K562 (cell line): ENCODE results near the gene ADGRA3. TPM values are rescaled to one million over a fixed set of nuclear protein-coding genes. Genes with fewer than 3 reads are reported as not detected.

Source experiments
- ATAC-seq: fragments of 200-7000 bp; cut with Tn5 transposase; 3 replicates; pipeline ENCODE4 v1.9.1; 2020; ENCODE audit warnings: moderate library complexity
- BruUV-seq: library from RNA; stranded (reverse); fragments of 400-500 nt; replicated peaks from 2 replicates; lab custom pipeline; 2021; lab: Mats Ljungman, UMichigan
- CTCF ChIA-PET: fragments of 300-600 bp; formaldehyde crosslinking; extraction: SDS; loops from one replicate; lab custom pipeline; 2021; ENCODE audit warnings: low intra/inter-chr PET ratio; lab: Yijun Ruan, JAX
- POLR2A ChIA-PET: fragments of 300-600, 350-650 bp; sonication (Branson Sonifier 250); formaldehyde crosslinking; extraction: SDS; loops from one replicate; lab custom pipeline; 2021; ENCODE audit warnings: antibody characterized with exemption, inconsistent platforms; lab: Yijun Ruan, JAX
- DNase-seq, 4 experiments: peaks; one replicate each; pipeline versions ENCODE4 v3.0.0 to v3.0.0-alpha.2; 2011 to 2018; ENCODE audit warnings: low spot score in 3 of 4, mixed read lengths in 3 of 4; ENCODE audit errors: extremely low read depth in 1 of 4
- FAIRE-seq: peaks from 2 replicates; lab custom pipeline; 2011; peaks lifted over from hg19 to GRCh38; lab: Jason Lieb, UNC
- H2AFZ ChIP-seq: 2 replicates; pipeline ENCODE4 v1.6.0; 2011; ENCODE audit warnings: low read depth, low read length, control low read depth, inconsistent platforms
- H3K27ac ChIP-seq: fragments of 200-600 bp; 3 replicates; pipeline ENCODE4 v1.8.0; 2011; ENCODE audit warnings: low read depth, mild to moderate bottlenecking, control low read depth, inconsistent platforms, low read length, moderate library complexity, mixed read lengths; ENCODE audit errors: extremely low read depth
- H3K27me3 ChIP-seq, 2 experiments: fragments of 300-600 bp in 1 of 2; 2 replicates in 1 of 2; 3 replicates in 1 of 2; pipeline versions ENCODE4 v1.6.0 to v1.8.0; 2011; ENCODE audit warnings: inconsistent platforms in 2 of 2, low read length in 2 of 2, mild to moderate bottlenecking in 1 of 2, mixed read lengths in 1 of 2, moderate library complexity in 1 of 2; ENCODE audit not compliant: control insufficient read depth in 2 of 2, insufficient read depth in 2 of 2
- H3K36me3 ChIP-seq: fragments of 300-600 bp; 3 replicates; pipeline ENCODE4 v1.8.0; 2011; ENCODE audit warnings: mild to moderate bottlenecking, low read length, inconsistent platforms; ENCODE audit not compliant: control insufficient read depth, insufficient read depth
- H3K4me1 ChIP-seq, 2 experiments: fragments of 200-600 bp in 1 of 2; replicated peaks in 1 of 2; 2 replicates in 1 of 2; 3 replicates in 1 of 2; pipeline versions ENCODE4 v1.5.1 to v1.8.0; 2011; ENCODE audit warnings: inconsistent platforms in 2 of 2, low read length in 2 of 2, mild to moderate bottlenecking in 1 of 2, mixed read lengths in 1 of 2, moderate library complexity in 1 of 2; ENCODE audit not compliant: control insufficient read depth in 2 of 2, insufficient read depth in 2 of 2
- H3K4me2 ChIP-seq: 2 replicates; pipeline ENCODE4 v1.6.1; 2011; ENCODE audit warnings: low read length, control low read depth, inconsistent platforms, mixed read lengths; ENCODE audit not compliant: insufficient read depth
- H3K4me3 ChIP-seq: fragments of 200-600 bp; sonication (generic), shearing (Covaris generic); 2 replicates; pipeline ENCODE4 v1.5.1; 2016; ENCODE audit warnings: control low read depth, inconsistent platforms
- H3K79me2 ChIP-seq: fragments of 200-600 bp; 3 replicates; pipeline ENCODE4 v1.8.0; 2011; ENCODE audit warnings: low read length, inconsistent platforms; ENCODE audit not compliant: control insufficient read depth, insufficient read depth
- H3K9ac ChIP-seq, 2 experiments: 2 replicates each; pipeline versions ENCODE4 v1.6.0 to v1.6.1; 2011; ENCODE audit warnings: low read depth in 2 of 2, low read length in 2 of 2, control low read depth in 1 of 2, inconsistent platforms in 1 of 2, mild to moderate bottlenecking in 1 of 2, mixed read lengths in 1 of 2; ENCODE audit not compliant: insufficient read depth in 1 of 2
- H3K9me1 ChIP-seq: one replicate; pipeline ENCODE4 v1.6.0; 2011; ENCODE audit warnings: inconsistent platforms, mild to moderate bottlenecking, low read length, moderate library complexity; ENCODE audit not compliant: control insufficient read depth, insufficient read depth
- H3K9me3 ChIP-seq: replicated peaks from 2 replicates; pipeline ENCODE4 v1.5.1; 2011; ENCODE audit warnings: low read depth, low read length, inconsistent platforms; ENCODE audit not compliant: control insufficient read depth, insufficient read depth
- H4K20me1 ChIP-seq: replicated peaks from 2 replicates; pipeline ENCODE4 v1.6.1; 2011; ENCODE audit warnings: low read length, inconsistent platforms, mixed read lengths; ENCODE audit not compliant: control insufficient read depth, insufficient read depth
- HNRNPL ChIP-seq: fragments of 200-400 bp; formaldehyde crosslinking; IDR thresholded peaks from 2 replicates; pipeline ENCODE4 v1.6.1; 2017; ENCODE audit warnings: low read depth, mild to moderate bottlenecking, low read length
- KLF6 ChIP-seq: fragments of 250-450 bp; sonication (Bioruptor Pico); IDR thresholded peaks from 2 replicates; pipeline ENCODE4 v1.4.0; 2020; ENCODE audit warnings: mild to moderate bottlenecking, moderate library complexity, borderline replicate concordance
- RNF2 ChIP-seq: sonication (generic); IDR thresholded peaks from 2 replicates; pipeline ENCODE4 v1.6.1; 2016
- TOE1 ChIP-seq, 2 experiments: fragments of 450-650 bp in 1 of 2; sonication (generic) in 1 of 2; formaldehyde crosslinking in 1 of 2; IDR thresholded peaks; 2 replicates each; pipeline versions ENCODE4 v1.7.1 to v1.8.0; 2016 to 2022; ENCODE audit warnings: borderline replicate concordance in 2 of 2, mild to moderate bottlenecking in 2 of 2, antibody characterized with exemption in 1 of 2, inconsistent platforms in 1 of 2, low read depth in 1 of 2, missing genetic modification reagents in 1 of 2, moderate library complexity in 1 of 2
- TRIM28 ChIP-seq: fragments of 450-650 bp; IDR thresholded peaks from 2 replicates; pipeline ENCODE4 v1.6.1; 2017
- ZBTB17 ChIP-seq: fragments of 450-650 bp; formaldehyde crosslinking; IDR thresholded peaks from 2 replicates; pipeline ENCODE4 v1.4.0; 2020; ENCODE audit warnings: mild to moderate bottlenecking
- ZNF79 ChIP-seq: fragments of 250-450 bp; sonication (Bioruptor Pico); IDR thresholded peaks from 2 replicates; pipeline ENCODE4 v1.4.0; 2020; ENCODE audit warnings: low read depth, mild to moderate bottlenecking, moderate library complexity
- WGBS: fragments of 100-300 bp; shearing (Covaris generic); methylation state at CpG from one replicate; pipeline ENCODE4 v1.1.6; 2016; ENCODE audit warnings: low coverage, mixed read lengths; ENCODE audit not compliant: insufficient coverage; ENCODE audit errors: missing lambda C conversion rate; 5-methylcytosine and 5-hydroxymethylcytosine counted together
- in situ Hi-C: fragments of 300-500 bp; cut with MboI; formaldehyde crosslinking; loops from 4 replicates; pipeline ENCODE4 v1.15.0; 2018; ENCODE audit warnings: inconsistent platforms, mixed read lengths
- intact Hi-C: fragments of 100-400 bp; cut with micrococcal nuclease; formaldehyde crosslinking; loops from 2 replicates; pipeline ENCODE4 v1.14.2; 2022
- polyA plus RNA-seq, 8 experiments: library from polyadenylated mRNA; depleted of rRNA in 4 of 8; stranded (reverse) in 5 of 8; unstranded in 3 of 8; fragments of >200 nt; fragmentation: Nextera tagmentation in 2 of 8; fragmentation: Illumina TruSeq in 1 of 8; extraction: Ambion mirVana in 2 of 8; extraction: Trizol in 1 of 8; gene quantifications; 2 replicates each; pipeline versions ENCODE4 v1.2.1 to v1.2.3, GENCODE V29; 2011 to 2014; ENCODE audit warnings: inconsistent platforms in 1 of 8, missing spikeins in 1 of 8
- total RNA-seq, 7 experiments: library from RNA; depleted of rRNA in 6 of 7; stranded (reverse); fragments of >200 nt in 6 of 7; fragmentation: Illumina TruSeq in 2 of 7; extraction: Trizol in 2 of 7; gene quantifications; 2 replicates each; pipeline versions ENCODE4 v1.2.1 to v1.2.3, GENCODE V29; 2011 to 2021; ENCODE audit warnings: low replicate concordance in 1 of 7
- TF ChIP-seq, protein P1 (sequence below), 2 experiments: fragments of 450-650 bp; IDR thresholded peaks; 2 replicates each; pipeline ENCODE4 v1.6.1; 2016; ENCODE audit warnings: mild to moderate bottlenecking in 2 of 2, borderline replicate concordance in 1 of 2, low read depth in 1 of 2, moderate library complexity in 1 of 2
- TF ChIP-seq, protein P2 (sequence below): fragments of 450-650 bp; IDR thresholded peaks from 2 replicates; pipeline ENCODE4 v1.6.1; 2018; ENCODE audit not compliant: partially characterized antibody
- TF ChIP-seq, protein P3 (sequence below): sonication (generic); formaldehyde crosslinking; IDR thresholded peaks from 2 replicates; pipeline ENCODE4 v1.8.0; 2022; ENCODE audit warnings: missing genetic modification reagents, mild to moderate bottlenecking, borderline replicate concordance

ADGRA3 gene
- total and polyA plus RNA-seq, 9 of the 15 experiments (the other 6 are each of a cell fraction or from before 2014, with no cell fraction given): 0.06 to 2.3 (median 0.27) TPM; not detected in 3

DNA sequence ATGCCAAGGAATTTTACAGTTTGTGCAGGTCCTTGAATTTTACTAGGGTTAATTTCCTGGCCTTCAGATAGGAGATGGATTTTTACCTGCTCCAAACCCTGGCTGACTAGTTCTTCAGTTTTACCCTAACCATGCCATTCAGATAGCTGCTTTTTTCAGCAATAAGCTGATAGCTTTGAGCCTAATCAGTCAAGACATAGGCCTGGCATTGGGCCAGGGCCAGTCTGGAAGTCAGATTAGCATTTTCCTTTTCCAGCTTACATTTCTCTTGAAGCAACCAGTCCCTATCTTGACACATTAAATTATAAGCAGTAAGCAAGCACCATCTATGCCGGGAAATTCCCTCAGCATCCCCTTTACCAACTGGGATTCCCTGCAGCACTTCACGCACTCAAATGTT is 177.1 kb downstream of the ADGRA3 start:
- intact Hi-C loops: no loop called here
- no peak overlapping the region for H3K4me3 ChIP-seq
- TF ChIP-seq, protein P1, sequence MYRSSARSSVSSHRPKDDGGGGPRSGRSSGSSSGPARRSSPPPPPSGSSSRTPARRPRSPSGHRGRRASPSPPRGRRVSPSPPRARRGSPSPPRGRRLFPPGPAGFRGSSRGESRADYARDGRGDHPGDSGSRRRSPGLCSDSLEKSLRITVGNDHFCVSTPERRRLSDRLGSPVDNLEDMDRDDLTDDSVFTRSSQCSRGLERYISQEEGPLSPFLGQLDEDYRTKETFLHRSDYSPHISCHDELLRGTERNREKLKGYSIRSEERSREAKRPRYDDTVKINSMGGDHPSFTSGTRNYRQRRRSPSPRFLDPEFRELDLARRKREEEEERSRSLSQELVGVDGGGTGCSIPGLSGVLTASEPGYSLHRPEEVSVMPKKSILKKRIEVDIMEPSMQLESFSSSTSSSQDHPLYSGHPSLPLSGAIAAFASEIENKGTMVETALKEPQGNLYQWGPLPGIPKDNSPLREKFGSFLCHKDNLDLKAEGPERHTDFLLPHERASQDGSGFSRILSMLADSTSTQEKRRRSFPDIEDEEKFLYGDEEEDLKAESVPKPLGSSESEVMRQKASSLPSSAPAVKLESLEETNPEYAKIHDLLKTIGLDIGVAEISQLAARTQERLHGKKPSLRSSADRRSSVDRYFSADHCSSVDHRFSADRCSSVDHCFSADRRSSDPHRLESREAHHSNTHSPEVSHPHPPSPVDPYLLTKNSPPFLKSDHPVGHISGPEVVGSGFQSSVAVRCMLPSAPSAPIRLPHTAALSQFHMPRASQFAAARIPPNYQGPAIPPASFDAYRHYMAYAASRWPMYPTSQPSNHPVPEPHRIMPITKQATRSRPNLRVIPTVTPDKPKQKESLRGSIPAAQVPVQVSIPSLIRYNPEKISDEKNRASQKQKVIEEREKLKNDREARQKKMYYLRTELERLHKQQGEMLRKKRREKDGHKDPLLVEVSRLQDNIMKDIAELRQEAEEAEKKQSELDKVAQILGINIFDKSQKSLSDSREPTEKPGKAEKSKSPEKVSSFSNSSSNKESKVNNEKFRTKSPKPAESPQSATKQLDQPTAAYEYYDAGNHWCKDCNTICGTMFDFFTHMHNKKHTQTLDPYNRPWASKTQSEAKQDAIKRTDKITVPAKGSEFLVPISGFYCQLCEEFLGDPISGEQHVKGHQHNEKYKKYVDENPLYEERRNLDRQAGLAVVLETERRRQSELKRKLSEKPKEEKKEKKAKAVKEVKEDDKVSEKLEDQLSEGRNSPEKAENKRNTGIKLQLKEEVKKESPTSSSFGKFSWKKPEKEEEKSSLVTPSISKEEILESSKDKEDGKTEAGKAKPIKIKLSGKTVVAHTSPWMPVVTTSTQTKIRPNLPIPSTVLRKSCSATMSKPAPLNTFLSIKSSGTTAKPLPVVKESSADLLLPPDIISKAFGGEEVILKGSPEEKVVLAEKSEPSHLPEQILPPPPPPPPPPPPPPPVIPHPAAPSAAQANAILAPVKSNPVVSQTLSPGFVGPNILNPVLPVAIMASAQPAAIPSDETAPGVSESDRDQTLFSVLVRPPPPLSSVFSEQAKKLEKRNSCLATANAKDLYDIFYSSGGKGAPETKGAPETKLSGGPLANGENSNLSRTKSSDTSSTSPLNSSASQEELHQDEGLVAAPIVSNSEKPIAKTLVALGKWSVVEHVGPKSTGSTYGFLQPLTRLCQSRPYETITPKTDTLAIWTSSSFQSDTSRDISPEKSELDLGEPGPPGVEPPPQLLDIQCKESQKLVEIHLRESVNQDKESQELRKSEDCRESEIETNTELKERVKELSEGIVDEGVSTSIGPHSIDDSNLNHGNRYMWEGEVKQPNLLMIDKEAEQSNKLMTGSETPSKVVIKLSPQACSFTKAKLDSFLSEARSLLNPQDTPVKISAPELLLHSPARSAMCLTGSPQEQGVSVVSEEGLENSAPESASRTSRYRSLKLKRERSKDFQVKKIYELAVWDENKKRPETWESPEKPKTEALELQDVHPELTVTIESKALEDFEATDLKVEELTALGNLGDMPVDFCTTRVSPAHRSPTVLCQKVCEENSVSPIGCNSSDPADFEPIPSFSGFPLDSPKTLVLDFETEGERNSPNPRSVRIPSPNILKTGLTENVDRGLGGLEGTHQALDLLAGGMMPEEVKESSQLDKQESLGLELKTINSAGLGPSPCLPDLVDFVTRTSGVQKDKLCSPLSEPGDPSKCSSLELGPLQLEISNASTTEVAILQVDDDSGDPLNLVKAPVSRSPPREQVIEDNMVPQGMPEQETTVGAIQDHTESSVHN (IDR thresholded peaks at IDR 0.05; ENCODE audit: borderline replicate concordance in 1 of 2, low read depth in 1 of 2): no peak
- TF ChIP-seq ZNF79 (CRISPR knock-in tag): no peak
- no peak for TF ChIP-seq HNRNPL
- no peak for TF ChIP-seq TRIM28
- TF ChIP-seq TOE1 (IDR thresholded peaks at IDR 0.05; ENCODE audit: borderline replicate concordance): no peak
- TF ChIP-seq TOE1 (CRISPR knock-in tag; IDR thresholded peaks at IDR 0.05; ENCODE audit: borderline replicate concordance, low read depth): no peak
- TF ChIP-seq, protein P2, sequence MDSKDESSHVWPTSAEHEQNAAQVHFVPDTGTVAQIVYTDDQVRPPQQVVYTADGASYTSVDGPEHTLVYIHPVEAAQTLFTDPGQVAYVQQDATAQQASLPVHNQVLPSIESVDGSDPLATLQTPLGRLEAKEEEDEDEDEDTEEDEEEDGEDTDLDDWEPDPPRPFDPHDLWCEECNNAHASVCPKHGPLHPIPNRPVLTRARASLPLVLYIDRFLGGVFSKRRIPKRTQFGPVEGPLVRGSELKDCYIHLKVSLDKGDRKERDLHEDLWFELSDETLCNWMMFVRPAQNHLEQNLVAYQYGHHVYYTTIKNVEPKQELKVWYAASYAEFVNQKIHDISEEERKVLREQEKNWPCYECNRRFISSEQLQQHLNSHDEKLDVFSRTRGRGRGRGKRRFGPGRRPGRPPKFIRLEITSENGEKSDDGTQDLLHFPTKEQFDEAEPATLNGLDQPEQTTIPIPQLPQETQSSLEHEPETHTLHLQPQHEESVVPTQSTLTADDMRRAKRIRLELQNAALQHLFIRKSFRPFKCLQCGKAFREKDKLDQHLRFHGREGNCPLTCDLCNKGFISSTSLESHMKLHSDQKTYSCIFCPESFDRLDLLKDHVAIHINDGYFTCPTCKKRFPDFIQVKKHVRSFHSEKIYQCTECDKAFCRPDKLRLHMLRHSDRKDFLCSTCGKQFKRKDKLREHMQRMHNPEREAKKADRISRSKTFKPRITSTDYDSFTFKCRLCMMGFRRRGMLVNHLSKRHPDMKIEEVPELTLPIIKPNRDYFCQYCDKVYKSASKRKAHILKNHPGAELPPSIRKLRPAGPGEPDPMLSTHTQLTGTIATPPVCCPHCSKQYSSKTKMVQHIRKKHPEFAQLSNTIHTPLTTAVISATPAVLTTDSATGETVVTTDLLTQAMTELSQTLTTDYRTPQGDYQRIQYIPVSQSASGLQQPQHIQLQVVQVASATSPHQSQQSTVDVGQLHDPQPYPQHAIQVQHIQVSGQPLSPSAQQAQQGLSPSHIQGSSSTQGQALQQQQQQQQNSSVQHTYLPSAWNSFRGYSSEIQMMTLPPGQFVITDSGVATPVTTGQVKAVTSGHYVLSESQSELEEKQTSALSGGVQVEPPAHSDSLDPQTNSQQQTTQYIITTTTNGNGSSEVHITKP: no peak
- TF ChIP-seq ZBTB17 (CRISPR knock-in tag): no peak
- no peak for TF ChIP-seq KLF6 (CRISPR knock-in tag)
- no peak for TF ChIP-seq RNF2
- TF ChIP-seq, protein P3, sequence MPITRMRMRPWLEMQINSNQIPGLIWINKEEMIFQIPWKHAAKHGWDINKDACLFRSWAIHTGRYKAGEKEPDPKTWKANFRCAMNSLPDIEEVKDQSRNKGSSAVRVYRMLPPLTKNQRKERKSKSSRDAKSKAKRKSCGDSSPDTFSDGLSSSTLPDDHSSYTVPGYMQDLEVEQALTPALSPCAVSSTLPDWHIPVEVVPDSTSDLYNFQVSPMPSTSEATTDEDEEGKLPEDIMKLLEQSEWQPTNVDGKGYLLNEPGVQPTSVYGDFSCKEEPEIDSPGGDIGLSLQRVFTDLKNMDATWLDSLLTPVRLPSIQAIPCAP: no peak

More for the DNA sequence above, 177.1 kb downstream of the ADGRA3 start:
- Histone ChIP-seq H3K27me3 (no peaks in the 10 kb centered on the region), H3K4me2 (no peak overlapping the region), H3K36me3 (no peaks in the 10 kb centered on the region), H3K9ac (no peak overlapping the region), H3K9me1 (no peaks in the 10 kb centered on the region), H3K79me2 (no peaks in the 10 kb centered on the region), H3K27ac (no peak overlapping the region), H2AFZ (no peak overlapping the region), H4K20me1 (no peaks in the 10 kb centered on the region), H3K4me1 (no peaks in the 10 kb centered on the region), H3K9me3 (no peaks in the 10 kb centered on the region)
- in situ Hi-C loops: no loop called here
- 0% methylated on average over 2 of the region's 2 CpGs for WGBS
- FAIRE-seq (no peak), DNase-seq (no peak), ATAC-seq (no peak)
- CTCF ChIA-PET: no interaction called here
- POLR2A ChIA-PET: no interaction called here
- no TSS peak for BruUV-seq
